SKM-1 treated with dmso at 0.1 percent for 144 hours (cell line): ENCODE data around the gene IMMP2L.

Experiments used
- DNase-seq: peaks from one replicate; lab custom pipeline; 2025; ENCODE audit not compliant: unreplicated experiment; lab: John Stamatoyannopoulos, UW

The IMMP2L gene

DNA sequence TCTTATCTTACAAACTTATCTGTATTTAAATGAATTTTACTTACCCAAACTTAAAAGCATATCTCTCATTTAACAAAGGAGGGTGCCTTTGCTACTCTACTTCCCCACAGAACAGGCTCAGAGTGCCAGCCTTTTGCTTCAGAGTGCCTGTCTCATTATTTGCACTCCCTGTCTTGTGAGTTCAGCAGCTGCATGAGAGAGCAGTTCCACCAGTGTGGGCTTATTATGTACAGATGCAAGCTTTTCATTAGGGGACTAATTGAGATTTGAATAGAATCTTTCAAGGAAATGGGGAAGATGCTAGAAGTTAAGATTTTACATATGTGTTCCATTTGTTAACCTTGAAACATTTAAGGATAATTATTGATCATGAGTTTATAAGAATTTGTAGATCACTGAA lies 781.6 kb downstream of the IMMP2L start:
- DNase-seq = no peak

DNA sequence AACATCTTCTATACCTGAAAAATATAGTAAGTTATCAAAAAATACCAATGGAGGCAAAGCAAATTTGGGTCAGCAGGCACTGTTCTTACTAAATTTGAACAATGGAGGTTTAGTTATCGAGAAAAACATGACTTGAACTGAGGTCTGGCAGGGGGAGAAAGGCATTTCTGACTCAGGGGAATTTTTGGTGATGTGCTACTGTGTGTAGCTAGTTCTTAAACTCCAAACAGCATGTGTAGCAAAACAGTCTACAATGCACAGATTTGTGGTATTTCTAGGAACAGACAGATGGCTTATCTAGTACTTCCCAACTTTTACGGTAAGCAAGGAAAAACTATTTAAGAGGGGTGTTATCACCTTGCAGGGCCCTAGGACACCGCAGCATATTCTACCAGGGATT lies 783.0 kb downstream of the IMMP2L start:
- DNase-seq = no peak

DNA sequence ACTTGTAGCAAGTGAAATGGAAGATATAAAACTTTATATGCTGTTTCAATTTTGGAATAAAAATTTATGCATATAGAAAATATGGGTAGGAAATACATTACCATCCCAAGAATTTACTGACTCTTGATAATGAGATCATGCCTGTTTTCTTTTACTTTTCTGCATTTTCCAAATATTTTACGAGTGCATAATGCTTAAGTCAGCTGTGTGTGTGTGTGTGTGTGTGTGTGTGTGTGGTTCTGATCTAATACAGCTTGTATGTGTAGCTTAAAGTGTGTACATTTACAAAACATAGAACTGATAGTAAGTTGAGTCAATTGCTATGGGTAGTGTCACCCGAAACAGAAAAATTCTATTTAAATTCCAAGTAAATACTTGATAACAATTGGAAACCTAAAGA lies 787.2 kb downstream of the IMMP2L start:
- DNase-seq = no peak

DNA sequence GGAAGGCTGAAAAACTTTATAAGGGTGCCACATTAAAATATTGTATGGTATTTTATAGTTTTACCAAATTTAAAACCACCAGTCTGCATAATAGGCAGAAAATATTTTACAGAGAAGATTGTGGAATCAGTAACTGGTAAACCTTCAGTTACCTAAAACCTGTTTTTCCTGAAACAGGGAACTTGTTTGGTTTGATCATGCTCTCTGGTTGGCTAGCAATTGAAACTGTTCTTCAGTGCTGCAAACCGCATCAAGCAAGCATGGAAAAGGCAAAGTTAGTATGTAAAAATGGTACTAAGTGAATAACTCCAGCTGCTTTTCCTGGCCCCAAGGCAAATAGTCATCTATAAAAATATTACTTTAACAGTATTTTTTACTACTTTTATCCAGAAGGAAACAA lies 788.2 kb downstream of the IMMP2L start:
- DNase-seq = no peak

DNA sequence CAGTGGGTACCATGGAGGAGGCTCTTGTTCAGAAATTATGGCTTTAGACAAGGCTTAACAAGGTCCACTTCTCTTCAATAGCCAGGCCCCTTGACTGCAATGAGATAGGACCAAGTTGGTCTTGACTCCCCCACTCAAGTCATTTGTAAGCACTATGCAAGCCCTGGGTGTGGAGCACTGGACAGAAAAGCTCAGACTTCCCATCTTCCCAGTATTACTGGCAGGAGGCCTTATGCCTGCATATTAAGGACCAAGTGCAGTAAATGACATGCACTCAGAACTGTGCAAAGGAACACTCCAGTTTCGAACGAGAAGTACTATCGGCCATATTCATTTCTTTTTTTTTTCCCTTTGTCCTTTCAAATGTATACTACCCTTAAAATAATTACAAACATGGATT lies 789.7 kb downstream of the IMMP2L start:
- no peak for DNase-seq

DNA sequence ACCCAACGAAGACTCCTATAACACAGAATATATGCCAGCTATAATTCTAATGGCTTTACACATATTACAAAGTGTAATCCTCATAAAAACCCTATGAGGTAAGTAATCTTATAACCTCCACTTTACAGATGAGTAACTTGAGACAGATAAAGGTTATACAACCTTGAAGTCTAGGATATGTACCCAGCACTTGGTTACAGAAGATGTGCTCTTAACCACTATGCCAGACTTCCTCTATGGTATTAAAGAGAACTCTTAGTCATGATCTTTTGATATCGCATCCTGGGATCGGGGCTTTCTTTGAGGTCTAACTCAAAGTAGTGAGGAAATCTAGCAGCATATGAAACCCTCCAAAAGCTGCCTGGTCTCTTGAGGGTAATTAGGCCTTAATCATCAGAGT lies 790.6 kb downstream of the IMMP2L start:
- DNase-seq = no peak

DNA sequence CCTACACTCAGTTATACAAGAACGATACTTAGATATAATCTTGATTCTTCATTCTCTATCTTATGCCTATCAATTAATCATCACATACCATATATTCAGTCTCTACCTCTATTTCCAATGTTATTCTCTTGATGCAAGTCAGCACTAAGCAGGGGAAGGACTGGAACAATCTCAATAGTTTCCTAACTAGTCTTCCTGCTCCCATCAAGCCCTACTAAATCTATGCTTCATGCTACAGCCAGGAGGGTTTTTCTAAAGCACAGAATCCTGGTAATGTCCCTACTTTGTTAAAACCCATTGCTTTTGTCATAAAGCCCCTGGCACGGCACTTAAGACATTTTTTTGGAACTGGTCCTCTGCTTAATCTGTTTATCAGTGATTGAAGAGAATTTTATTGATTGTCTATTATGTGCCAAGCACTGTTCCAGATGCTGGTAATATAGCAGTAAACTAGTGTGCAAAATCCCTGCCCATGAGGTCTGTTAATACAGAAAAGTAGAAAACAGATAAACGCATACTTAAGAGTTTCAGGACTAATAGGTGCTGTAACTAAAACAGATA lies 794.7 kb downstream of the IMMP2L start:
- DNase-seq = no peak

DNA sequence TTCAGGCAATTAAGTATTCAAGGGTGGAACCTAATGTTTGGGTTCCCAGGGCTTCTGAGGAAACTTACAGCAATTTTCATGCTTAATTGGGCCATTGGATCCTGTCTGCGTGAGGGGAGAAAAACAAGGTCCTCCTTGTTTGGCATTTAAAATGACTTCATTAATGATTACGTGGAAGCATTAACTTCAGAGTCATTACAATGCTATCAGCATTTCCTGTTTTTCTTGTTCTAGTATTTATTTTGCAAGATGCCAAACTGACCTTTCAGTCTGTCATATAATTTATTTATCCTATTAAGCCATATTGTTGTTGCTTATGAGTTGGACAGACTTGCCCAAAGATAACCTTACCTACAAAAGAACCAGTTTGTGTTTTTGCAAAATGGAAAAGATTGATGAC lies 795.4 kb downstream of the IMMP2L start:
- DNase-seq = no peak

DNA sequence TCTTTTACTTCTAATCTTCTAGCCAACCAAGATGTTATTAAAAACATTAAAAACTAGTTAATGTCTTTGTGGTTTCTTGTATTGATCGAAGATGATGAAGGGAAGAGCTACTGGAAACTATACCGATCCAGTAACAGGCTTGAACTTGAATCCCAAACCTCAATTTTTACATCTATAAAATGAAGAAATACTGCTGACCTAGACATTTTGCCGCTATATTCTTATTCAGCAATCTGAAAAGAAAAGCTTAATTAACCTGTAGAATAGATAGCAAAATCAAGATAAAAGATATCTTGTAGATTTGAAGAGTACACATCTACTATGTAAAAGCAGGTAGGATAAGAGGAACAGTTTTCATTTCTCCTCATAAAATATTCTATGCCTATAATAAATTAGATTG lies 797.4 kb downstream of the IMMP2L start:
- DNase-seq = no peak

DNA sequence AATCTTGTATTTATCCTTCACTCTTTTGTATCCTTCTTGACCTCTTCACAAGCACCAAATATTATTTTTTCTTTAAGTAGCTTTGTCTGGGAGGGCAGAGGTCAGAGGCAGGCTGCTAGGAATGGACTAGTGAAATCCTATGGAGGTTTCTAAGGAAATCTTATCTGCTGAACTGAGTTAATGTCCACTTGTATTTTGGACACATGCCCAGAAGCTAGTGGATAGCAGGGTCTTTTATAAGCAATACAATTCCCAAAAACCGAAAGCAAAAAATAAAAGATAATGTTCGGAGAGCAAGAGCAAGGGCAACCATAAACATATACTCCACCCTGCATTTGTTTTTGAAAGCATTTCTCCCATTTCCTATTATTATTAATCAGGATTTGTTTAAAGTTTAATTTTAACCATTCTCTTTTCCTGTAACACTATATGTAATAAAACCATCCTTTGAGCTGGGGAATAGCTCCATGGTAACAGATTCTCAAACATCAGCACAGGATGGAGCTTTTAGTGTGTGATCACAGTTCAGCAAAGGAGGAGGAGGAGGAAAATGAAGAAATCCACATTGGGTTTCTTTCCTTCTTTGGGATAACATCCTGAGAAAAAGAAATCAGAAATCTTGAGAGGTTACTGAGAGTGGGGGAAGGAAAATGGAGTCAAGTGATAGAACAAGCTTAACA lies 799.6 kb downstream of the IMMP2L start:
- DNase-seq = no peak

DNA sequence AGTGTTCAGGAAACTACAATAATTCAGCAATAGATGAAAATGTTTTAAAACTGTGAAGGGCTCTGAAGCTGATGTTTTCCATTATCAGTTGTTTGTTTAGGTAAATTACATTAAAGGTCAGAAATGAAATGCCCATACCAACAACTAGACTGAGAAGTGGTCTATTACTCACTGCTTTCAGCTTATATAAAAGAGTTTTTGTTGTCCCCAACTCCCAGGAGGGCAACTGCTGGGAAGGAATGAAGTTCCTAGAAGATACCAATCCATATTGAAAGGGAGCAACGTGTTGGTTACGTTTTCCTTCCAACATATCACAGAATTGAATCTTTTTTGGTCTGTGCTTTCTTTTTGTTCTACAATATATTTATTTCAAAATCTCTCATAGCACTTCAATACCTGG lies 802.0 kb downstream of the IMMP2L start:
- no peak for DNase-seq

DNA sequence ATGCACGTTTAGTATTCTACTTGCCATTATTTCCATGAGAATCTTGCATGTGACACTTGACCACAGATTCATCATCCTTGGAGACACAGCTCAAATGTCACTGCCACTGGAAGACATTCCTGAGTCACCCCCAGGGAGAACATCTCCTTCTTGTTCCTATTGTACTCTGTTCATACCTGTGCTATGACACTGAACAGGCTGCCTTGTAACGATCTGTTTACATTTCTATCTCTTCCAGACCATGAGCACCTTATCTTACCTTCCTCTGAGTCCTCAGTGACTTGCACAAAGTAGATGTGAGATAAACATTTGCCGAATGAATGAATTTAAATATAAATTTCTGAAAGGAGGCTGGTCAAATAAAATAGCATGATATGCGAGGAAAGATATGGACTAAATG lies 803.2 kb downstream of the IMMP2L start:
- no peak for DNase-seq

DNA sequence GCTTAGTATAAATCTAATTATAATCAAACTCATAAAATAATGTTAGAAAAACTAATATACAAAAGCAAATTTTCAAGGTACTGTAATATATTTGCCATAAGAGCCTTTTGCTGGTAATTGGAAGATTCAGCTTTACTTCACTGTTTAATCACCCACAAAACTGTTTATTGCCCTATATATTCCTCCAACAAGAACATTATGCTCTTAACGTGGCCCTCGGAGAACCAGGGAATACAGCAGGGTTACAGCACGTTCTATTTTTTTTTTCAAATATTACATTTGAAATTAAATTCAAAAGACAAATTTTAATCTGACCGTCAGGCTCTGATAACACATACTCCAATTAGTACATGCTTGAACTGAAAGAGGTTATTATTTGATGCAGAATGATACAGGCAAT lies 807.6 kb downstream of the IMMP2L start:
- no peak for DNase-seq

DNA sequence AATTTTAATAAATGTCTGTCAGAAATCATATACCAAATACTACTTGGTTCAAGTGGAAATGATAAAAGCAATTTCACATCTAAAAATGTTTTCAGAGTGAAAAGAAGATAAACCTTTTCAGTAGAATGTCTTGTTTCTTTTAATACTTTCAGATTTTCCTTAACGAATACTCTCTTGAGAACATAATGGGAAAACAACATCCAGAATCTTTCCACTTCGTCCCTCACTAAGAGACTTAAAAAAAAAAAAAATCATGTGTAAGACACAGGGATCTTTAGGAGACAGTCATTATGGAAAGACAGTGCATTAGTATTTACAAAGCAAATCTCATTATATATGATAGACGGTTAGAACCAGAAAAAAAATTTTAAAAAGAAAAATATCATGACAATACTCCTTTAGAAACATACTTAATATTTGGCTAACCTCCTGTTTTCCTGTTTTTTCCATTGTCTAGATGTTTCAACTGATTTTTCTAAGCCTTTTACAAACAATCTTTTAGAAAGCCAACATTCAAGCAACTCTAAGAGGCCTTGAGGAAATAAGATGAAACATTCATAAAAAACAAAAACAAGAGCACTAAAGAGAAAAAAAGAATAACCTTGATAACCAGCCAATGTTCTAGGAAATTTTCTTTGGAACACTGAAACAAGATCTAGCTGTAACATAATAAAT lies 811.2 kb downstream of the IMMP2L start:
- DNase-seq = no peak

DNA sequence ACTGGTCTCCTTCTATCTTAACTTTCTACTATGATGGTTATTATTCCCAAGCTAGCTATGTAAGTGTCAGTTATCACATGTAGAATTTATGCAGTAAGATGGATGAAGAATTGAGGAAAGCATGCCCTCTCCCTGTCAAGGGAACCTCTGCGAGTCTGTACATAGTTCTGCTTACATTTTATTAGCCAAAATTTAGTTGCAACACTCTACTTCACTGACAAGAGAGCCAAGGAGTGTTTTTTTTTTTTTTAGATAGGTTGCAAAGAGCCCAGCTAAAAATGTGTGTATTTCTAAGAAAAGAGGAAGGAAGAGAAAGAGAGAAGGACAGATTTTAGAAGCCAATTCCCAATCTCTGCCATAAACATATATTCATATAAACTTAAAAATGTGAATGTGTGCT lies 829.1 kb downstream of the IMMP2L start:
- DNase-seq = no peak

DNA sequence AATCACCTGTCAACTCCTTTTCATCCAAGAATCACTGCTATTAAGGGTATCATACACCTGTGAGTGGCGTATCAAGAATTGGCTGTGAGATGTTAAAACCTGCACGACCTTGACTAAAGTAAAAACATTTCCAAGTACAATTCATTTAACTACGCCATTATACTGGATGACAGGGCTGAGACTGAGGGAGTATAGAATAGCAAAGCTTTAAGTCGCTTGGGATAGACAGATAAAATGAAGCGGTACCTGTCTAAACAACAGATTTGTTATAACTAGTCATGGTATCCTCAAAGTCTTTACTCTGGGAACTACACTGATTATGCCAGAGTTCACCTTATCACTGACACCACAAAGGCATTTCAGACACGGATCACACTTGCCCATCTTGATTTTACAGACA lies 837.5 kb downstream of the IMMP2L start:
- DNase-seq = no peak

DNA sequence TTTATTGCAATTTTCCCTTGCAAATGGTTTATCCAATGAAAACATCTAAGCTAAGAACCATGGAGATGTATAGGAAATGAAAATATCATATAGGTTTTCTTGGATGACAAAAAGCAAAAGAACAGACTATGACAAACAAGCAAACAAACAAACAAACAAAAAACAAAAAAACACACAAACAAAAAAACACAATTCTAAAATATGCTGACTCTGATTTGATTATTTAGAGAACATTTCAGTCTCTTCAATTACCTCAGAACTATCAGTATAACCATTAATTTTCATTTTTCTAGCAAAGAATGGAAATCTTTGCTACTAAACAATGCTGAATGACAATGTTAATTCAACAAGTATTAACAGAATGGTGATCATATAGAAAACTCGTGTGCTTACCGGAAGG lies 840.9 kb downstream of the IMMP2L start:
- no peak for DNase-seq

DNA sequence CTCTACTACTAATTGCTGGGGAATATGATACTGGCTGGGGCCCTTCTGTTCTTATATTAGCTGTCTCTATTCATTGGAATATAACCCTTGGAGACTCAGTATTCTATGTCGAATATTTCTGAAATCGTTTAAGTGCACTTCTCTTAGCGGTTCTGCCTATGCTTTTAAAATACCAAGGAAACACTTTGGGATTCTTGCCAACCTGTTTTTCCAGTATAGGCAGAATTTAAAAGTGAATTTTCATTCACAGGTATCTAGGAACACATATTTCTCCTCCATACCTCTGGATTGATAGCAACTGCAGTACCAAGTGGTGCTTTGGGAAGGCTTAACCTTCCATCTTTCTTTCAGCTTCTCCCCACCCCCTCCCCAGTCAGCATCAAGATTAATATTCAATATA lies 841.7 kb downstream of the IMMP2L start:
- no peak for DNase-seq

DNA sequence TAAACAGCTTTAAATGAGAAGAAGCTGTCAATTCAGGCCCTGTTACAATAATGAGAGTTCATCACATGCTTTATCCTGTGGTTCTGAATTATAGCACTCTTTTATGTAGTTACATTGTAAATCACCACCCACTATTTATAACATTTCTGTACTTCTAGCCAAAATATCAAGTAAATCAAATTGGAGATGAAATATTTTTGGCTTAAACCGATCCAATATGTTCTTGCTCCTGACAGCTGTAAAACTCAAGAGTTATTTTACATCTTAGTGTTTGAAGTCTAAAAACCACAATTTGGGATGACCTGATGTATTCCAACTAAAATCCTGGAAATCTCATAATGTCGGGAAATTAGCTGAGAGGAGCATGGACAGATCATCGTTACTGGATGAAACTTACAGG lies 842.6 kb downstream of the IMMP2L start:
- DNase-seq = no peak

DNA sequence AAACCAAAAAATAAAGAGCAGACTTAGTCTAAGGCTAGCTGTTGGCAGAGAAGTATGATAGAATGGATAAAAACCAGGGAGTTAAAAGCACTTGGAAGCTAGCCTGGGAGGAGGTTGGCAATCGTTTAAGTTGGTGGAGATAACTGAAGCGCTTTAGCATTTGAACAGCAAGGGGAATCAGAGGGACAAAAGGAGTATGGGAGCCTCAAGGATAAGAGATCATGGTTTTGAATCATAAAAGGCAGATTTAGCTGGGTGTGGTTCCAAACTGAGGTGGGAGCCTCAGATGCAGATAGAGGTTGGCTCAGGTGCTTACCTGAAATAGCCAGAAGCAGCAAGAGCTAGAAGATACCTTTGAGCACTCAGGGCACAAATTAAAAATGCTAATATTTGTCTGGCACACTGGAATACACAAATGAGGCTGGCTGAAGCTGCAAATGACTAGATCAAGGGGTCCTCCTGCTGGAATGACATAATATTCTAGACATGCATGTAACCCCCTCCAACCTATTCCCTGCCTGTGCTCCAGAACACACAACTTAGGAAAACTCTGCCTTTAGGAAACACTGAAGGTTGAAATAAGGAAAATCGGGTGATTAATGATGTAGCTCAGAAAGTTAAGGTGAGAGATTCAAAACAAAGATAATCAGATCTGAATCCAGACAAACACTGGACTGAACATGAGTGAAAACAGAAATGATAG lies 843.6 kb downstream of the IMMP2L start:
- DNase-seq = no peak

DNA sequence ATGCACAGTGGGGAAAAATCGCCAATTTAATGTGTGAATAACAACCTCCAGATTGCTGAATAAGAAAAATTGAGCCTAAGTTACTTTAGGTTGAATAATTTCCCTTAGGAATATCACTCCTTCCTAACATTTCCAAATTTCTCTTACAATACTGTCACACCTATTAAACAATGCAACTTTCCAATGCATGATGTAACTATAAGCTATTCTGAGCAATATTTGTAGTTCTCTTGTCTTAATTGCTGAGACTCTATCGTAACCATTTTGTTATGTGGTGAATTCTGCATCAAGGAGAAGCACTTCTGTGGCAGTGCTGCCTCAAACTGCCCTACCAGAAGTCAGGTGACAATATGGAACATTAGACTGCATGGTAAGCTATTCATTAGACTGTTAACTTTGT lies 858.1 kb downstream of the IMMP2L start:
- no peak for DNase-seq

DNA sequence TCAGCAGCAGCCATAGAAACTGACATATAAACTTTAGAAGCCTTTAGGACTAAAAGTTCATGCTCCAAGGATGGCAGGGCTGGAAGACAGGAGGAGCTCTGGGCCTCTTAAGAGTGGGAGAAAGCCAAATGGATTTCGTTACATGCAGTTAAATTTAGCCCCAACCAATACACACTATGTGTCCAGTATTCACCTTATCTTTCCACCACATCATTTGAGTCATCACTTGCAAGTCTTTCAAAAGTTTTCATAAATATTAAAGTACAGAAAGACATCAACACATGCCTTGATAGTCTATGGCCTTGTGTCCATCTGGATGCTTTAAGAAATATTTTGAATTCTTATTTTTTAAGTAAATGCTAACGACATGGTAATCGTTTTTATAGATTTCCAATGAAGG lies 863.7 kb downstream of the IMMP2L start:
- DNase-seq = no peak
